Right ventricle myocardium superior (tissue), 1 donor: ENCODE measurements around the gene CAPNS1. TPM values are rescaled to one million over a fixed set of nuclear protein-coding genes. Genes with fewer than 3 reads are reported as not detected.
"Not testable (repeated sequence)": the region's sequence is repeated elsewhere in the genome, so short reads cannot be mapped to it uniquely, and the experiment has no call there.

ENCODE experiments used
- ATAC-seq: fragments of 200-7000 bp; cut with Tn5 transposase; one replicate; pipeline ENCODE4 v1.9.1; 2020; ENCODE audit warnings: mild to moderate bottlenecking; ENCODE audit not compliant: poor library complexity
- DNase-seq: peaks from one replicate; pipeline ENCODE4 v3.0.0-alpha.2; 2020
- intact Hi-C: fragments of 100-400 bp; cut with DNase I; formaldehyde crosslinking; loops from one replicate; pipeline ENCODE4 v1.11.2; 2022
- total RNA-seq: library from RNA; stranded (reverse); fragmentation: NEBNext Ultra II Directional; extraction: Animal tissue kit (Norgen Biotek cat#: 25700); gene quantifications from one replicate; pipeline ENCODE4 v1.2.1, GENCODE V29; 2021
- donor health status: DM: no; HTN: yes; CAD: no; lungs with severe emphysema.

Gene CAPNS1
- total RNA-seq, 1 donor from 2014 or later, result 781 TPM

DNA sequence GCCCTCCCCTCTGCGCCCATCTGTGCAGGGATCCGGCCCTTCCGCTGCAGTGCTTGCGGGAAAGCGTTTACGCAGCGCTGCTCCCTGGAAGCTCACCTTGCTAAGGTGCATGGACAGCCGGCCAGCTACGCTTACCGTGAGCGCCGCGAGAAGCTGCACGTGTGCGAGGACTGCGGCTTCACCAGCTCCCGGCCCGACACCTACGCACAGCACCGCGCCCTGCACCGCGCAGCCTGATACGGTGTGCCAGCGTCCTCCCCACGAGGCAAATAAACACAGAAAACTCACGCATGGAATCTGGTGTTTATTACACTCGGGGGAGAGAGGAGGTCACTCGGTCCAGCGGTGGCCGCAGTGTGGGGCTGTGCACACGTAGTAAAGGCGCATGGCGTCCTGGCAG, 26.4 kb upstream of the CAPNS1 start:
- intact Hi-C loops, result loop anchor here (5.0 kb wide), 1 partner anchor 116 kb away; the partner anchor contains the start of gene SDHAF1
- DNase-seq (no peak), ATAC-seq (no peak)

DNA sequence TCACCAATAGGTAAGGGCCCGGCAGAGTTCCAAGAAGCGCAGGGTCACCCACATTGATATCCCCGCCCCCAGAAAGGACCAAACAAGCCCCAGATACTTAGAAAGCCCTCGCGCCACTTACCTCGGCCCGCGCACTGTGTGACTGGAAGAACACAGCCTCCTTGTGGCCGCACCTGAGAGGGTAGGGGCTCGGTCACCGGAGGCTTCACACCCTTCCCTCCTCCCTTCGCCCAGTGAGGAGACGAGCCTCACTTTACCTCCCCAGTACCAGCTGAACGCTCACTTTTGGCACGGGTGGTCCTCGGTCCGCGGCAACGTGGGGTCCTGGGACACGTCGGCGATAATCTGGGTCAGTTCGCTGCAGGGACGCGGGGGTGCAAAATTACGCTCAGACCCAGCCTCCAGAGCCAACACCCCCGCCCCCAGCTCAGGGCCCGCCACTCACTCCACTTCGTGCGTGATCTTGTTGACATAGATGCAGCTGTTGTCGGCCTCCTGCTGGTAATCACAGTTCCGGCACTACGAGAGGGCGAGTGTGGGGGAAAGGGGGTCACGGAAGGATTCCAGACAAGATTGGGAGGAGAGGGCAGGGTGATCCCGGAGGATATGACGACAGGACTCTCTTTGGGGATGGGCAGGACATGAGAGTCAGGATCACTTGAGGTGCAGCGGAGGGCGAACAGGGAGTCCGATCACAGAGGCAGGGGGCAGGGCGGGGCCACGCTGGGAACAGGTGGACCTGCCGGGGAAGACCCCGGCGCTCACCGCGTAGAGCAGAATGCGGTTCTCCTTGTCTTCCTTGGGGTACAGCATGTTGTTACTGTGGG, 25.8 kb upstream of the CAPNS1 start:
- no peak for DNase-seq
- no peak for ATAC-seq
- intact Hi-C loops, result loop anchor here (2.0 to 5.0 kb wide), 2 partner anchors 59 to 117 kb away; partner anchors contain the start of genes SDHAF1, THAP8 and WDR62

DNA sequence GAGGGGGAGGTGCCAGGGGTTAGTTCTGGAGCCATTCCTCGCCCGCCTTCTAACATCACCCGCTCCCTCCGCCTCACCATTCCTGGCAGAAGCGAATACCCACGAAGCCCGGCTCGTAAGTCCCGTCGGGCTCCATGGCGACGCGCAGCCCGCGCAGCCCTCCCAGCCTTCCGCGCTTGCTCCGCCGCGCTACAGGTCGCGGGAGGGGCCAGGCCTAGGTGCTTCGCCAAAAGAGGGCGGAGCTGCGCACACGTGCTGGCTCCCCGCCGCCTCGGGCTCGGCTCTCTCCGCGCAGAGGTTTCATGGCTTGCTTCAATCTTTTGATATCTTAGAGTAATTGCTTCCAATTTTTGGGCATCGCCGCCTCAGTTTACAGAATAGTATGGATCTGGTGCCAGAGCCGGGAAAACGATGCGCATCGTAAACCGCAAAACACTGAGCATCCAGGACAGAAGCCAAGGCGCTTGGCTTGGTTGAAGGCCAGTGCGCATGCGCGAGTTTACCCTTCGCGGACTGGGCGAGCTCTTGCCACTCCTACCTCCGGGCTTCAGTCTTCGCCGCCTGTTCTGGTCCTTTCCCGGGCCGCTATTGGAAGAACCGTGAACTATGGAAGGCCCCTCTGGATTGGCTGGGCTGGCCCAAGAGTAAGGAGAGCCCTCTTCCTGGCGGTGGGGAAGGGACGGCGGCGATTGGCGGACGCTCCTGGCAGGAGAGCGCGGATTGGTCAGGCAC, 25.0 kb upstream of the CAPNS1 start, which contains the start of gene POLR2I:
POLR2I (minus strand) TSS at position 155 of the 732 bp plus-strand sequence; CDS start at position 136, 19 bp downstream.
- ATAC-seq (peak; percentile 92), DNase-seq (peak; percentile 99)
- intact Hi-C loops, result loop anchor here (2.0 to 5.0 kb wide), 2 partner anchors 60 to 118 kb away; partner anchors contain the start of genes SDHAF1, THAP8 and WDR62

DNA sequence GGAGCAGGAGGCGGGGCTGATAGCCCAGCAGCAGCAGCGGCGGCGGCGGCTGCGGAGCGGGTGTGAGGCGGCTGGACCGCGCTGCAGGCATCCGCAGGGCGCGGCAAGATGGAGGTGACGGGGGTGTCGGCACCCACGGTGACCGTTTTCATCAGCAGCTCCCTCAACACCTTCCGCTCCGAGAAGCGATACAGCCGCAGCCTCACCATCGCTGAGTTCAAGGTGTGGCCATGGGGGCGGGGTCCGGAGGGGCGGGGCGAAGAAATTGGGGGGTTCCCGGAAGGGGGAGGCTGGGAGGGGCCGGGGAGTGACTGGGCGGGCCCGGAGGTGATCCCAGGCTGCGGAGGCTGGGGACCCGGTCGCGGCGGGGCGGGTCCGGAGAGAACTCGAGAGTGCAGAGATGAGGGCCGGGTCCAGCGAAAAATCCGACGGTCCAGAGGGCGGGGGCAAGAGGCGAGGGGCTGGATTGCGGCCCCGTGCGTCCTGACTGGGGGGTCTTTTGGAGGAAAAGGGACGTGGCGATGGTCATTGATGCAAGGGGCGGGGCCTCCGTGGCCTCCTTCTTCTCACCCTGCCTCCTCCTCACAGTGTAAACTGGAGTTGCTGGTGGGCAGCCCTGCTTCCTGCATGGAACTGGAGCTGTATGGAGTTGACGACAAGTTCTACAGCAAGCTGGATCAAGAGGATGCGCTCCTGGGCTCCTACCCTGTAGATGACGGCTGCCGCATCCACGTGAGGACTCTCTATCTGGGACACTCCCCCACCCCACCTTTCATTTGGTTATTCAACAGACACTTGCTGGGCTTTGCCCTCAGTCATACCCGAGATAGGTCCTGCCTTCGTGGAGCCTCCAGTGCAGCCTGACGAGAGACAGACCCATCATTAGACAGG, 24.2 kb upstream of the CAPNS1 start, which contains the start of gene TBCB:
TBCB (plus strand) TSS at position 16 of the 891 bp plus-strand sequence; CDS start at position 109, 93 bp downstream.
- peak; percentile 89 for DNase-seq
- intact Hi-C loops, result loop anchor here (2.0 kb wide), 1 partner anchor 61 kb away; the partner anchor contains the start of genes THAP8 and WDR62
- peak; percentile 65 for ATAC-seq

DNA sequence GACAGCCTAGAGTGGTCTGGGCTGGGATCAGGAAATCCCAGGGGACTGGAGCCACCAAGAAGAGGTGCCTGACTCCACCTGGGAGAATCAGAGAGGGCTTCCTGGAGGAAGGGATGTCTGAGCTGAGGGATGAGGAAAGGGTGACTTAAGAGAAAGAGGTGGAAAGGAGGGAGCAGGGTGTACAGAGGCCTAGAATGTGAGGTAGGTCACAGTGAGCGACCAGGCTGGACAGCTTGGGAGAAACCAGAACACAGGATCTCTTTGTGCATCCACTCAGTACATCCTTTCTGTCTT, 23.6 kb upstream of the CAPNS1 start:
- DNase-seq (no peak), ATAC-seq (no peak)
- intact Hi-C loops, result no loop called here

DNA sequence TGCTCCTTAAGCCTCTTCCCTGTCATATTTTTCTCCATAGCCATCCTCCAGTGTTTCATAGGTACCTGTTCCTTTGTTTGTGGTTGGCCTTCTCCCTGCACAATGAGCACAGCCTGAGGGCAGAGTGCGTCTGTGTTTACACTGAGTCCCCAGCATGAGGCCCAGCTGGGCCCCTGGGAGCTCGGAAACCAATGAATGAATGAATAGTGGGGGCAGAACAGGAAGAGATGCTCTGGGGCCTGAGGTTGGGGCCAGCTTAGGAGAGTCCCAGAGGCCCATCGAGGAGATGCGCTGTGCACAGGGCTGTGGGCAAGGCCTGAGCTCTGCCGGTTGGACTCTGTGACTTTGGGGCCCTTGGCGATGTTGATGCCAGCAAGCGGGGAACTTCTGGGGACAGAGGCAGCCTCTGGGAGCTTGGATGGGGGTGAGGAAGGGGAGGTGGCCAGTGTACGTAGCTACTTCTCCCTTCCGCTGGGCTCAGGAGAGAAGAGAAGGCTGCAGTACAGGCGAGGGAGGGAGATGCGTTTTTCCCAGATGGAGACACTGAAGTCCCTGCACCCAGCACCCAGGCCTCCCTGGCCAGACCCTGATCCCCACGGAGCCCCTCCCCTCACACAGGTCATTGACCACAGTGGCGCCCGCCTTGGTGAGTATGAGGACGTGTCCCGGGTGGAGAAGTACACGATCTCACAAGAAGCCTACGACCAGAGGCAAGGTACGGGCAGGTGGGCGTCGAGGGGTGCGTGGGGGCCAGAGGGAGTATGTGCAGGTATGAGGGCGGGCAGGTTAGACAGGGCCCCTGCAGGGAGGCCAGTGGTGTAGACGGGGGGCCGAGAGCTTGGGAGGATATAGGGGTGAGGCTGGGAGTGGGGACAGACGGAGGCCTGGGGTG, 19.5 kb upstream of the CAPNS1 start:
- intact Hi-C loops, result no loop called here
- no peak for ATAC-seq
- no peak for DNase-seq

DNA sequence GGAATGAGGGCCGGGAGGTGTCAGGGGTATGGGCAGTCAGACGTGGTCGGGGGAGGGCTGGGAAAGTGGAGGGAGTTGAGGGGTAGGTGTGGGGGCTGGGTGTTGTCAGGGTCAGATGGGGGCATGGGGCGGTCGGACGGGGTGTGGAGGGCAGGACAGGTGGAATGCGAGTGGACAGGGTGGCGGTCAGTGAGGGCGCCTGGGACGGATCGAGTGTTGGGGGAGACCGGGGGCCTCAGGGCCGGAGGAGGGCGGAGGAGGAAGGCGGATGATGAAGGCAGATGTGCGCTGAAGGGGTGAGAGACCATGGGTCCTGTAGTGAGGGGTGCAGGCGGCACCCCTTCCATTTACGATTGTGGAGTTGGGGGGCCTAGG, 18.9 kb upstream of the CAPNS1 start:
- intact Hi-C loops, result no loop called here
- ATAC-seq (no peak), DNase-seq (no peak)

DNA sequence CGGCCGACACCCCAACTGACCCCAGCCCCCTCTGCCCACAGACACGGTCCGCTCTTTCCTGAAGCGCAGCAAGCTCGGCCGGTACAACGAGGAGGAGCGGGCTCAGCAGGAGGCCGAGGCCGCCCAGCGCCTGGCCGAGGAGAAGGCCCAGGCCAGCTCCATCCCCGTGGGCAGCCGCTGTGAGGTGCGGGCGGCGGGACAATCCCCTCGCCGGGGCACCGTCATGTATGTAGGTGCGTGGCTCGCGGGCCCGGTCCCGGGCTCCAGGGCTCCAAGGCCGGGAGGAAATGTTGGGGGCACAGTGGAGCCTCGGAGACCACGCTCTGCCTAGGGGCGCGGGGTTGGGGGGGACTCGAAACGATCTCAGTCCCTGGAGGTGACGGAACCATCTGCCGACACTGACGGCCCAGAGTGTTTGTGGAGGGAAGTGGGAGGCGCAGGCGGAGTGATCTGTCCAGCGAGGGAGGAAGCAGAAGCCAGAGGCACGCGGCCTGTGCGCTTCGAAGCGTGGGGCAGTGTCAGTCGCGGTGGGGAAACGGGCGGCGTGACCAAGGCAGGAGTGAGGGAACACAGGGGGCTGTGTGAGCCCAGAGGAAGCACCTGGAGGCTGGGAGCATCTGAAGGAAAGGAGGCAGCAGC, 18.3 kb upstream of the CAPNS1 start:
- intact Hi-C loops, result no loop called here
- ATAC-seq, result no peak

DNA sequence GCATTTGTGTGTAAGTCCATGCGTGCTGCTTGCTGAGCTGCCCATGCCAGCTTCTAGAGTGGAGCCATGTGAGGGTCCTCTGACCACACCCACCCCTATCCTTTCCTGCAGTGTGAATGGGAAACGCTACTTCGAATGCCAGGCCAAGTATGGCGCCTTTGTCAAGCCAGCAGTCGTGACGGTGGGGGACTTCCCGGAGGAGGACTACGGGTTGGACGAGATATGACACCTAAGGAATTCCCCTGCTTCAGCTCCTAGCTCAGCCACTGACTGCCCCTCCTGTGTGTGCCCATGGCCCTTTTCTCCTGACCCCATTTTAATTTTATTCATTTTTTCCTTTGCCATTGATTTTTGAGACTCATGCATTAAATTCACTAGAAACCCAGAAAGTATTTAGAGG, 14.3 kb upstream of the CAPNS1 start:
- ATAC-seq (no peak), DNase-seq (no peak)
- intact Hi-C loops, result no loop called here

More for the DNA sequence above, 18.3 kb upstream of the CAPNS1 start:
- no peak for DNase-seq

DNA sequence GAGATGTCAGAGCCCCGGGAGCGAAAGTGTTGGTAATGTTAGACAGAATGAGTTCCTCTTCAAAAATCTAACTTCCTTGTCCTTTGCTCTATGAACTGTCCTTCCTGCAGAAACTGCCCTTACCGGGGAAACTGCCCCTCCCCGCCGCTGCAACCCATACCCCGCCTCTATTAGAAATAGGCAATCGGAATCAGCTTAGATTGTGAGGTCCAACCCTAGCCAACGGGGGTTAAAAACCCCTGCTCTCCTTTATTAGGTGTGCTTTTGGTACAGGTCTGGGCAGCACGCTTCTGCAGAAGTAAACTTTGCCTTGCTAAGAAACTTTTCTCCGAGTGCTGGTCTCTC, 11.5 kb upstream of the CAPNS1 start:
- DNase-seq (peak; percentile 72), ATAC-seq (peak; percentile 27)
- intact Hi-C loops, result no loop called here

DNA sequence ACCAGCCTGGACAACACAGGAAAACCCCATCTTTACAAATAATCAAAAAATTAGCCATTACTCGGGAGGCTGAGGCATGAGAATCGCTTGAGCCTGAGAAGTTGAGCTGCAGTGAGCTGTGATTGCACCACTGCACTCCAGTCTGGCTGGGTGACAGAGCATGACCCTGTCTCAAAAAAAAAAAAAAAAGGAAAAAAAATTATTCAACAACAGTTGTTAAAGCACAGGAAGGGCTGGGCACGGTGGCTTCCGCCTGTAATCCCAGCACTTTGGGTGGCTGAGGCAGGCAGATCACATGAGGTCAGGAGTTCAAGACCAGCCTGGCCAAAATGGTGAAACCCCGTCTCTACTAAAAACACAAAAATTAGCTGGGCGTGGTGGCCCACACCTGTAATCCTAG, 8.6 kb upstream of the CAPNS1 start:
- DNase-seq, result peak; percentile 68
- intact Hi-C loops, ATAC-seq: not testable (repeated sequence)

DNA sequence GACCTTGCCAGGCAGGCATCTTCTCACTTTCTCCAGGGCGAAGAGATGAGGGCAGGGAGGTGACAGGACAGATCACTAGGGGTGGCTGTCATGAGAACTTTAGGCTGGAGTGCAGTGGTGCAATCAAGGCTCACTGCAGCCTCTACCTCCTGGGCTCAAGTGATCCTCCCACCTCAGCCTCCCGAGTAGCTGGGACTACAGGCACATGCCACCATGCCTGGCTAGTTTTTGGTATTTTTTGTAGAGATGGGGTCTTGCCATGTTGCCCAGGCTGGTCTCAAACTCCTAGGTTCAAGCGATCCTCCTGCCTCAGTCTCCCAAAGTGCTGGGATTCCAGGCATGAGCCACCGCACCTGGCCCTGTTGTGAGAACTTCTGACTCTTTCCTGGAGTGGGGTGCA, 5.0 kb upstream of the CAPNS1 start:
- intact Hi-C loops, DNase-seq, ATAC-seq: not testable (repeated sequence)

DNA sequence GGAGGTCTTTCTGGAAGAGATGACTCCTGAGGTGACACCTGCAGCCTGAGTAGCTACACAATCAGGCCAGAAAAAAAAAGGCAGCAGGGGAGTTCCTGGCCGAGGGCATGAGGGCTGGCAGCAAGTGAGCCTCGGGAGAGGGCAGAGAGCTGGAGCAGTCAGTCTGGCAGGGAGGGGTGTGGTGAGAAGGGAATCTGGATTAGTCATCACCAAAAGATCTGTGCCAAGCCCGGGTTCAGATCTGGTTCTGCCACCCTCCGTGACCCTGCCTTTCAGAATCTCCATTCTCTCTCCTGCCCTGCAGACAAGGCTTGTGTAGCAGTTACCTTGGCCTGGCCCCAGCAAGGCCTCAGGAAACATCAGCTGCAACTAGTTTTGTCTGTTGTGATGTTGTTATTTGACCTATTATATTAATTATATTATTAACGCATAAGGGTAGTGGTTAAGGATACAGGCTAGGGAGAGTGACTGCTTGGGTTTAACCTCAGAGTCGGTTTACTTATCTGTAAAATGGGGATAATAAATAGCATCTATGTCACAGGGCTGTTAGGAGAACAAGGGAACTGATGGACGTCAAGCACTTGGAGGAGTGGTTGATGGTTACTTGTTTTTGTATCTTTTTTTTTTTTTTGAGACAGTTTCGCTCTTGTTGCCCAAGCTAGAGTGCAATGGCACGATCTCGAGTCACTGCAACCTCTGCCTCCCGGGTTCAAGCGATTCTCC, 2.7 kb upstream of the CAPNS1 start:
- DNase-seq (peak; percentile 66), ATAC-seq (peak; percentile 6)
- intact Hi-C loops, result no loop called here

DNA sequence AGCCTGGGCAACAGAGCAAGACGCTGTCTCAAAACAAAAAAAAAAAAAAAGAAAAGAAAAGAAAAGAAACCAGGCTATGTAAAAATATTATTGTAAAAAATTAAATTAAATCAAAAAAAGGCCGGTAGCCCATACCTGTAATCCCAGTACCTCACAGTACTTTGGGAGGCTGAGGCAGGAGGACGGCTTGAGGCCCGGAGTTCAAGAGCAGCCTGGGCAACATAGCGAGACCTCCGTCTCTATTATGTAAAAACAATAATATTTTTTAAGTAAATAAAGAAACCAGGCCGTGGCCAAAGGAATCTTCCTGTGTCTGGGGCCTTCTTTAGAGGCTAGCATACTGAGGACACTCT, 770 bp upstream of the CAPNS1 start:
- intact Hi-C loops, result no loop called here
- DNase-seq (no peak), ATAC-seq (no peak)

DNA sequence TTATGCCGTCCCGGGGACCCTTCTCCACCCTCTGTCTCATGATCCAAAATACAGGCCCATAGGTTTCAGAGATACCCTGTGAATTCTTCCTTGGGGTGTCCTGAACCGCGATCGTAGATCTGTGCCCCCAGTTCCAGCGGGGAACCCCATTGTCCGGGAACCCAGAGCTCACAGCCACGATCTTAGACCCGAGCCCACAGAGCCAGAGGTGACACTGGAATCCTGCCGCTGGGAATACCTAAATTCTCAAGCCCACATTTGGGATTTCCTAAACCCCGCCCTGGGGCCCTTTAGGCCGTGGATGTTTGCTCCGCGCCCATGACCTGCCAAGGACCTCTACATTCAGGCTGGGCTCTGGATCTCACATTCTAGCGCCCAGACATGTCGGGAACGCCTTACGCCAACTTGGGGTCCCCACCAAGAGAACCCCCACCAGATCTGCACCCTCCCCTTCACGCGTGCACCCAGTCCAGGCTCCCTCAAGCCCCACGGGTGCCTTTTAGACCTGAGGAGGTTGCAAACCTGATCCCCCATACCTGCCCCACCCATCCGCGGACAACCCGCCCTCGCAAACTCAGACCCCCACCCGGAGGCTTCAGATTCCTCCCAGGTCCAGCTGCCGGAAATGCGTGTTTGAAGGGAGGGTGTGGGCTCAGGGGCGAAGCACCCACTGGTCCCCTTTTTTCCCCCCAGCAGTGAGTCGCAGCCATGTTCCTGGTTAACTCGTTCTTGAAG, 605 bp downstream of the CAPNS1 start:
- DNase-seq (peak; percentile 62), ATAC-seq (peak; percentile 40)
- intact Hi-C loops, result no loop called here
